HFFc6 (cell line): Measurements from ENCODE around the gene EEF1AKMT3. TPM values are rescaled to one million over a fixed set of nuclear protein-coding genes. Genes with fewer than 3 reads are reported as not detected.

Experiments
- DNase-seq: peaks from one replicate; pipeline ENCODE4 v3.0.0-alpha.2; 2018
- H3K27ac Mint-ChIP-seq: 2 replicates; pipeline ENCODE4 v1.8.0; 2020; ENCODE audit warnings: mild to moderate bottlenecking, mixed read lengths
- H3K27me3 Mint-ChIP-seq: 2 replicates; pipeline ENCODE4 v1.8.0; 2021; ENCODE audit warnings: mild to moderate bottlenecking, moderate library complexity, mixed read lengths; ENCODE audit not compliant: insufficient read depth
- H3K36me3 Mint-ChIP-seq: 2 replicates; pipeline ENCODE4 v1.8.0; 2021; ENCODE audit warnings: low read depth, mixed read lengths
- H3K4me1 Mint-ChIP-seq: 2 replicates; pipeline ENCODE4 v1.8.0; 2020; ENCODE audit warnings: low read depth, mixed read lengths
- H3K4me3 Mint-ChIP-seq: 2 replicates; pipeline ENCODE4 v1.8.0; 2020; ENCODE audit warnings: mild to moderate bottlenecking, moderate library complexity, mixed read lengths
- H3K9me3 Mint-ChIP-seq: 2 replicates; pipeline ENCODE4 v1.8.0; 2020; ENCODE audit warnings: mild to moderate bottlenecking, mixed read lengths
- CTCF ChIP-seq: fragments of 200-600 bp; sonication (generic); IDR thresholded peaks from 2 replicates; pipeline ENCODE4 v1.5.0; 2021; ENCODE audit warnings: antibody characterized with exemption, mild to moderate bottlenecking
- total RNA-seq, 6 experiments: library from RNA; stranded (reverse); fragmentation: NEBNext Ultra II Directional; extraction: Animal tissue kit (Norgen Biotek cat#: 25700); gene quantifications; 2 replicates in 1 of 6; 3 replicates in 5 of 6; pipeline ENCODE4 v1.2.3, GENCODE V29; 2021

EEF1AKMT3 gene
- total RNA-seq, 6 experiments from 2014 or later: 6.3 to 9.0 (median 7.8) TPM

- Mint-ChIP-seq H3K4me3 (peak overlapping the region; percentile 98), H3K36me3 (peaks cover 36% of the 10 kb centered on the region), H3K27me3 (peaks cover 19% of the 10 kb centered on the region), H3K4me1 (peaks cover 38% of the 10 kb centered on the region), H3K27ac (peak overlapping the region; percentile 97), H3K9me3 (no peaks in the 10 kb centered on the region)
- DNase-seq: no peak
- no peak for TF ChIP-seq CTCF
Measured at GRCh38 chr12:57751432-57751787, 21.0 kb upstream of the EEF1AKMT3 start.

GRCh38 chr12:57751788-57752667 is 20.4 kb upstream of the EEF1AKMT3 start, which contains the start of gene CDK4:
TSS of gene CDK4 (minus strand) at chr12:57752310. CDS start at chr12:57751717, 593 bp downstream.
- peaks cover 31% of the 10 kb centered on the region for H3K36me3 Mint-ChIP-seq
- H3K27me3 Mint-ChIP-seq: peaks cover 26% of the 10 kb centered on the region
- H3K4me1 Mint-ChIP-seq: peaks cover 37% of the 10 kb centered on the region
- peak; percentile 100 for DNase-seq
- H3K27ac Mint-ChIP-seq: peak within 1 kb of the TSS; percentile 97
- no peak for TF ChIP-seq CTCF
- H3K4me3 Mint-ChIP-seq: peak within 1 kb of the TSS; percentile 98
- no peaks in the 10 kb centered on the region for H3K9me3 Mint-ChIP-seq

- DNase-seq: no peak
- peaks cover 37% of the 10 kb centered on the region for H3K4me1 Mint-ChIP-seq
- peaks cover 27% of the 10 kb centered on the region for H3K36me3 Mint-ChIP-seq
- H3K27me3 Mint-ChIP-seq: peaks cover 30% of the 10 kb centered on the region
- peak overlapping the region; percentile 98 for H3K4me3 Mint-ChIP-seq
- H3K9me3 Mint-ChIP-seq: no peaks in the 10 kb centered on the region
- H3K27ac Mint-ChIP-seq: peak overlapping the region; percentile 97
- TF ChIP-seq CTCF: no peak
Measured at GRCh38 chr12:57752668-57753000, 19.8 kb upstream of the EEF1AKMT3 start.

- H3K9me3 Mint-ChIP-seq: no peaks in the 10 kb centered on the region
- H3K27me3 Mint-ChIP-seq: peaks cover 34% of the 10 kb centered on the region
- H3K36me3 Mint-ChIP-seq: peaks cover 21% of the 10 kb centered on the region
- H3K4me1 Mint-ChIP-seq: peaks cover 37% of the 10 kb centered on the region
- DNase-seq: no peak
- no peak overlapping the region for H3K27ac Mint-ChIP-seq
- peak overlapping the region; percentile 83 for H3K4me3 Mint-ChIP-seq
- no peak for TF ChIP-seq CTCF
Measured at GRCh38 chr12:57753756-57754337, 18.6 kb upstream of the EEF1AKMT3 start.

- Mint-ChIP-seq H3K27me3 (peaks cover 34% of the 10 kb centered on the region), H3K4me3 (peak within 1 kb of the TSS; percentile 83), H3K27ac (no peak within 1 kb of the TSS), H3K9me3 (no peaks in the 10 kb centered on the region), H3K36me3 (peaks cover 21% of the 10 kb centered on the region), H3K4me1 (peaks cover 37% of the 10 kb centered on the region)
- no peak for TF ChIP-seq CTCF
- DNase-seq: no peak
Measured at GRCh38 chr12:57754411-57755193, 17.8 kb upstream of the EEF1AKMT3 start, which contains the start of gene MARCHF9. TSS of gene MARCHF9 (plus strand) at chr12:57755103. CDS start at chr12:57755529, 426 bp downstream.
